Neural progenitor cell (in vitro differentiated cells): Measurements from ENCODE around the gene BICDL1. TPM values are rescaled to one million over a fixed set of nuclear protein-coding genes. Genes with fewer than 3 reads are reported as not detected.

Experiments
- DNase-seq: peaks from one replicate; pipeline ENCODE4 v3.0.0-alpha.2; 2016; ENCODE audit warnings: low spot score
- H2AFZ ChIP-seq: fragments of 200-600 bp; sonication (generic); replicated peaks from 2 replicates; pipeline ENCODE4 v1.6.1; 2016; ENCODE audit warnings: antibody characterized with exemption
- H3F3A ChIP-seq: fragments of 200-600 bp; sonication (generic); 2 replicates; pipeline ENCODE4 v1.6.1; 2016; ENCODE audit warnings: antibody characterized with exemption, low read depth
- H3K27ac ChIP-seq: fragments of 200-600 bp; sonication (generic); 2 replicates; pipeline ENCODE4 v1.5.1; 2016; ENCODE audit warnings: mild to moderate bottlenecking
- H3K27me3 ChIP-seq: fragments of 200-600 bp; sonication (generic); 2 replicates; pipeline ENCODE4 v1.6.1; 2016; ENCODE audit warnings: mild to moderate bottlenecking, moderate library complexity
- H3K36me3 ChIP-seq: fragments of 200-600 bp; sonication (generic); 2 replicates; pipeline ENCODE4 v1.5.1; 2016
- H3K4me1 ChIP-seq: fragments of 200-600 bp; sonication (generic); 2 replicates; pipeline ENCODE4 v1.6.1; 2016; ENCODE audit warnings: mixed run types
- H3K4me2 ChIP-seq: fragments of 200-600 bp; sonication (generic); 2 replicates; pipeline ENCODE4 v1.6.1; 2016
- H3K4me3 ChIP-seq: fragments of 200-600 bp; sonication (generic); 2 replicates; pipeline ENCODE4 v1.5.1; 2016
- H3K79me2 ChIP-seq: fragments of 200-600 bp; sonication (generic); 2 replicates; pipeline ENCODE4 v1.6.1; 2016; ENCODE audit warnings: low read depth
- H3K9ac ChIP-seq: fragments of 200-600 bp; sonication (generic); 2 replicates; pipeline ENCODE4 v1.6.1; 2016
- H3K9me3 ChIP-seq: fragments of 200-600 bp; sonication (generic); 2 replicates; pipeline ENCODE4 v1.5.1; 2016; ENCODE audit warnings: low read depth
- H4K20me1 ChIP-seq: fragments of 200-600 bp; sonication (generic); 2 replicates; pipeline ENCODE4 v1.6.1; 2016; ENCODE audit warnings: low read depth
- H3K27ac Mint-ChIP-seq: 3 replicates; pipeline ENCODE4 v1.8.0; 2021; ENCODE audit warnings: mixed read lengths
- H3K27me3 Mint-ChIP-seq: 2 replicates; pipeline ENCODE4 v1.8.0; 2022; ENCODE audit warnings: low read depth, mild to moderate bottlenecking, inconsistent platforms, moderate library complexity, mixed read lengths; ENCODE audit not compliant: insufficient read depth
- H3K36me3 Mint-ChIP-seq: 3 replicates; pipeline ENCODE4 v1.8.0; 2021; ENCODE audit warnings: mixed read lengths
- H3K4me1 Mint-ChIP-seq: 3 replicates; pipeline ENCODE4 v1.8.0; 2021; ENCODE audit warnings: mixed read lengths
- H3K4me3 Mint-ChIP-seq: 3 replicates; pipeline ENCODE4 v1.8.0; 2021; ENCODE audit warnings: mild to moderate bottlenecking, moderate library complexity, mixed read lengths
- H3K9me3 Mint-ChIP-seq: 3 replicates; pipeline ENCODE4 v1.8.0; 2020; ENCODE audit warnings: mixed read lengths
- EZH2 ChIP-seq: fragments of 200-600 bp; sonication (generic); IDR thresholded peaks from 2 replicates; pipeline ENCODE4 v1.6.1; 2017; ENCODE audit warnings: antibody characterized with exemption, mild to moderate bottlenecking, moderate library complexity
- EZH2phosphoT487 ChIP-seq: fragments of 200-600 bp; sonication (generic); IDR thresholded peaks from 2 replicates; pipeline ENCODE4 v1.6.1; 2017; ENCODE audit warnings: antibody characterized with exemption
- small RNA-seq: library from RNA; depleted of rRNA; stranded (forward); fragments of <200 nt; gene quantifications from one replicate; pipeline ENCODE3, GENCODE V24; 2015
- total RNA-seq: library from RNA; depleted of rRNA; stranded (reverse); fragments of >200 nt; gene quantifications from 2 replicates; pipeline ENCODE4 v1.2.3, GENCODE V29; 2015; ENCODE audit warnings: low replicate concordance
- TF ChIP-seq, protein P1 (sequence below): fragments of 200-600 bp; sonication (generic); IDR thresholded peaks from 2 replicates; pipeline ENCODE4 v1.5.1; 2017; ENCODE audit warnings: antibody characterized with exemption, mild to moderate bottlenecking

The BICDL1 gene
- total RNA-seq, 1 donor from 2014 or later: 3.8 TPM

DNA sequence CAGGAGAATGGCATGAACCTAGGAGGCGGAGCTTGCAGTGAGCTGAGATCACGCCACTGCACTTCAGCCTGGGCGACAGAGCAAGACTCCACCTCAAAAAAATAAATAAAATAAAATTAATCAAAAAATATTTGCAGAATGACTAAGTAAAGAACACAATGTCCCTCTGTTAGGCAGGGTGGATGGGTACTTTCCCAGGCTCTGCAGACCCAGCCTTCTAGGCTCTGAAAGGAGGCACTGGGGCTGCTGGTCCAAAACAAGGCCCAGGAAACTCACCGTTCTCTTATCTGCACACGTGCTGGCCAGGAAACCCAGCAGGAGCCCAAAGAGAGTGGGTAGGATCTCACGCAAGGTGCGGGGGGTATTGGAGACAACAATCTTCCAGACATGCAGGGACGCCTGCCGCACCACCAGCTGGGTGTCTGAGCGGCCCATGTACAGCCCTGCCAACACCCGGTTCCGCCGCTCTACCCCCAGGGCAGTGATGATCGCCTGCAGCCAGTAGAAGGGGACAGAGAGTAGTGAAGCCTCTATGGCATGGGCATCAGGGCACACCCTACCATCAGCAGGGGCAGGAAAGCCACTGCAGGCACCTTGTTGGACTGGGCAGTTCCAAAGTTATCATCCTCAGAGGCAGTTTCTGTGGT lies 153.3 kb downstream of the BICDL1 start:
- Mint-ChIP-seq H3K36me3 (peaks cover 34% of the 10 kb centered on the region), H3K4me3 (no peak overlapping the region)
- no peak overlapping the region for H3K27ac ChIP-seq

More for the DNA sequence above, 153.3 kb downstream of the BICDL1 start:
- Histone ChIP-seq H4K20me1 (no peaks in the 10 kb centered on the region), H3K9ac (no peak overlapping the region), H3K4me1 (no peaks in the 10 kb centered on the region), H3K4me2 (no peak overlapping the region), H3K27me3 (no peaks in the 10 kb centered on the region), H3K79me2 (no peaks in the 10 kb centered on the region), H3K36me3 (peaks cover 3% of the 10 kb centered on the region), H2AFZ (no peak overlapping the region), H3F3A (no peaks in the 10 kb centered on the region), H3K9me3 (no peaks in the 10 kb centered on the region), H3K4me3 (no peak overlapping the region)
- Mint-ChIP-seq H3K27me3 (peaks cover 4% of the 10 kb centered on the region), H3K9me3 (no peaks in the 10 kb centered on the region), H3K27ac (peak overlapping the region; percentile 33), H3K4me1 (no peaks in the 10 kb centered on the region)
- TF ChIP-seq EZH2 (no peak), EZH2phosphoT487 (no peak)
- TF ChIP-seq, protein P1, sequence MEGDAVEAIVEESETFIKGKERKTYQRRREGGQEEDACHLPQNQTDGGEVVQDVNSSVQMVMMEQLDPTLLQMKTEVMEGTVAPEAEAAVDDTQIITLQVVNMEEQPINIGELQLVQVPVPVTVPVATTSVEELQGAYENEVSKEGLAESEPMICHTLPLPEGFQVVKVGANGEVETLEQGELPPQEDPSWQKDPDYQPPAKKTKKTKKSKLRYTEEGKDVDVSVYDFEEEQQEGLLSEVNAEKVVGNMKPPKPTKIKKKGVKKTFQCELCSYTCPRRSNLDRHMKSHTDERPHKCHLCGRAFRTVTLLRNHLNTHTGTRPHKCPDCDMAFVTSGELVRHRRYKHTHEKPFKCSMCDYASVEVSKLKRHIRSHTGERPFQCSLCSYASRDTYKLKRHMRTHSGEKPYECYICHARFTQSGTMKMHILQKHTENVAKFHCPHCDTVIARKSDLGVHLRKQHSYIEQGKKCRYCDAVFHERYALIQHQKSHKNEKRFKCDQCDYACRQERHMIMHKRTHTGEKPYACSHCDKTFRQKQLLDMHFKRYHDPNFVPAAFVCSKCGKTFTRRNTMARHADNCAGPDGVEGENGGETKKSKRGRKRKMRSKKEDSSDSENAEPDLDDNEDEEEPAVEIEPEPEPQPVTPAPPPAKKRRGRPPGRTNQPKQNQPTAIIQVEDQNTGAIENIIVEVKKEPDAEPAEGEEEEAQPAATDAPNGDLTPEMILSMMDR: no peak
- DNase-seq: no peak

Small RNA genes within 50 kb of the gene (small RNA-seq; reads per million reads assigned to genes)
- gene AC004812.1: not detected

Other genes with a start within 250 kb of the BICDL1 start
- gene CIT, start 111.9 kb upstream of the BICDL1 start, total RNA-seq: 65.7 and 98.5 TPM in 2 replicates
- gene RAB35, start 127.5 kb downstream of the BICDL1 start, total RNA-seq: 17.5 and 24.5 TPM in 2 replicates
- gene GCN1, start 205.5 kb downstream of the BICDL1 start, total RNA-seq: 60.9 and 74.3 TPM in 2 replicates
- 7,069 and 9,364 TPM in 2 replicates for gene RPLP0, start 211.9 kb downstream of the BICDL1 start, total RNA-seq